GM19395 (cell line): ENCODE results near the gene RAB10.
"Not testable (repeated sequence)": the region's sequence is repeated elsewhere in the genome, so short reads cannot be mapped to it uniquely, and the experiment has no call there.

Experiments used
- ATAC-seq: cut with Tn5 transposase; IDR thresholded peaks from one replicate; pipeline ENCODE4 v1.9.1; 2021; ENCODE audit warnings: mild to moderate bottlenecking, moderate library complexity; ENCODE audit not compliant: unreplicated experiment

The RAB10 gene

DNA sequence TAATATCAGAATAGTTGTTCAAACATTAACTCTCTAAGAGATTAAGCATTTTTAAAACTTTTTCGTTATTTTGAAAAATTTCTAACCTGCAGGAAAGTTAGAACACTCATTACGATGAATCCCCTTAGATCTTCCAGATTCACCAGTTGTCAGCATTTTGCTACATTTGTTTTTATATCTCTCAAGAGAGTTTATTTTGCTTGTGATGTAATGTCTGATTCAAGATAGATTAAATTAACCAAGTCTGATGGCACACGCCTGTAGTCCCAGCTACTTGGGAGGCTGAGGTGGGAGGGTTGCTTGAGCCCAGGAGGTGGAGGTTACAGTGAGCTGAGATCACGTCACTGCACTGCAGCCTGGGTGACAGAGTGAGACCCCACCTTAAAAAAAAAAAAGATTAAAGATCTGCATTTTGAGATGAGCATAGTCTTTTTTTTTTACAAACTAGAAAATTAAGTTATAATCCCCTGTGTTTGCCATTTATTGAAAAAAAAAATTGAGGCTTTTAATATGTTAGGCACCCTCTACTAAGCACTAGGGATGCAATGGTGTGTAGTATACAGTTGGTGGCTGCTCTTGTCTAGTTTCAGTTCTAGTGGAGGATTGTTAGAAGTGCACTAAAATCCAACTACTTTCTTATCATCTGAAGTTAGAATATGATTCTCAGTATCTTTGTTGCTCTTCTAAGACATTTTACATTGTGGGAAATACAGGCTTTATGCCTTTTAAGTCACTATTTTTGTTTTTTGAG is 20.9 kb downstream of the RAB10 start:
- ATAC-seq, result no peak

DNA sequence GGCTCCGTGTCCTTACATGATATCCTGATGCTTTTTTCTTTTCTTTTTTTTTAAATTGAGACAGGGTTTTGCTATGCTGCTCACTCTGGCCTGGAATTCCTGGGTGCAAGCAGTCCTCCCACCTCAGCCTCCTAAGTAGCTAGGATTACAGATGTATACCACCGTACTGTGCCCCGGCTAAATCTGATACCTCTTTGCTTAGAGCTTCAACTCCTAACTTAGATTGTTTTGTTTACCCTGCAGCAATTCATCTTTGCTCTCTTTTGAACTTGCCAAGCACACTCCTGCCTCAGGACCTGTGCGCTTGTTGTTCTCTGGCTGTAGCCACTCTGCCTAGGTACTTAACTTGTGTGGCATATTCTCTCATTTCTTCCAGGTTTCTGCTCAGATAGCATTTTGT is 24.5 kb downstream of the RAB10 start:
- no peak for ATAC-seq

DNA sequence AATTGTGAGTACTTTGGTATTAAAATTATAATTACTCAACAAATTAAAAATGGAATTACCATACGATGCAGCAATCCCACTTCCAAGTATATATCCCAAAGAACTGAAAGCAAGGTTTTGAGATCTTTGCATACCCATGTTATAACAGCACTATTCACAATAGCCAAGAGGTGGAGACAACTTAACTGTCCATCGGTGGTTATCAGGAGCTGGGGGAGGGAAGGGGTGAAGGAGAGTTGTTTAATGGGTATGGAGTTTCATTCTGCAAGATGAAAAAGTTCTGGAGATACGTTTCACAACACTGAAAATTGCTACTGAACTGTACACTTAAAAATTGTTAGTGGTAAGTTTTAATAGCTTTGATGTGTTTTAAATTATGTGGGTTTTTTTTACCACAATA is 25.7 kb downstream of the RAB10 start:
- no peak for ATAC-seq

DNA sequence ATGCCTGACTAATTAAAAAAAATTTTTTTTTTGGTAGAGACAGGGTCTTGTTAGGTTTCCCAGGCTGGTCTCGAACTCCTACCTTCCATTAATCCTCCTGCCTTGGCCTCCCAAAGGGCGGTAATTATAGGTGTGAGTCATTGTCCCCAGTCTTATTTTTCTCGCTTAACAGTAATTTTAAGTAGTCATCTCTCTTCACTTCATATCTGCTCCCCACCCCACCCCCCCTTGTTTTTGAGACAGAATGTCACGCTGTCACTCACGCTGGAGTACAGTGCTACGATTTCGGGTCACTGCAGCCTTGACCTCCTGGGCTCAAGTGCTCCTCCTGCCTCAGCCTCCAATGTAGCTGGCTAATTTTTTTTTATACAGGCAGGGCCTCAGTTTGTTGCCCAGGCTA is 27.7 kb downstream of the RAB10 start:
- ATAC-seq, result no peak

DNA sequence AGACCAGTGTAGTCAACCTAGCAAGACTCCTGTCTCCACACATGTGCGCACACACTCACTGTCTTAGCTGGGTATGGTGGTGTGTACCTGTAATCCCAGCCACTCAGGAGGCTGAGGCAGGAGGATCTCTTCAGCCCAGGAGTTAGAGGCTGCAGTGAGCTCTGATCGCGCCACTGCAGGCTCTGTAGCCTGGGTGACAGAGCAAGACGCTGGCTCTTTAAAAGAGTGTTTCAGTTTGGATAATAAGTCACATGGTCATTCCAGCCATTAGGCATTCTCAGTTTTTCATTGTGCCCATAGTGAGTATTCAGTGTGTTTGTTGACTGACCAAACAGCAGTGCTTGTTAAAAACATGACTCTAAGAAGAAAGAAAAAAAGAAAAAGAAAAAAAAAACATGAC is 31.0 kb downstream of the RAB10 start:
- no peak for ATAC-seq

DNA sequence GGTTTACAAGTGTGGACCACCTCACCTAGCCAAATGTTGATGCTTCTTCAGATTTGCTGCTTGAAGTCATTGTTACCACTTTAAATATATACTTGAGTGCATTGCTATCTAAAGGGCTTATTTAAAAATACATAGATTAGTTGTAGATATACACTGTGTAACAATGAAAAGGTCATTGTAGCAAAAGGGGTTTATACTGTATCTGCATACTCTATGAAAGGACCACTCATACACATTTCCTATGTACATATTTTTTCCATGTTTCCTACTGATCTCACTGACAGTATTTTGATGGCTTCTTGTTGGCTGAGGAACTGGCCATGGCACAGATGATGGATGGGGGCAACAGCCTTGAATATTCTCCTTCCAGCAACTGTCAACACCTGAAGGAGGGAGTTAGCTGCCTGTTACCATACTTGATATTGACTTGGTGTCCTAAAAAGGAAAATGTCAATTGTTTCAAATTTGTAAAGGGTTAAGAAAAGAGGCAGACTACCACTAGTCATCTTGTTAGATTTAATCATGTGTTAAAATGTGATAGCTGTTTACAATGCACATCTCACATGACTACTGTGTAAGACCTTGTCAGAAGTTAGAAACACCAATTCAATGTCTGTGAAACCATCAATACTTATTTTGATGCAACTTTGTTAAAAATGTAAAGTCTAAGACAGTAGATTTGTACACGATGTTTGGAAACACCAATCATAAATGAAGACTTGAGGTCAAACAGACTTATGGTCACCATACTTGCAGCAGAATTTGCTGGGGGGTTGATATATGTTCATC is 33.5 kb downstream of the RAB10 start:
- ATAC-seq, result no peak

DNA sequence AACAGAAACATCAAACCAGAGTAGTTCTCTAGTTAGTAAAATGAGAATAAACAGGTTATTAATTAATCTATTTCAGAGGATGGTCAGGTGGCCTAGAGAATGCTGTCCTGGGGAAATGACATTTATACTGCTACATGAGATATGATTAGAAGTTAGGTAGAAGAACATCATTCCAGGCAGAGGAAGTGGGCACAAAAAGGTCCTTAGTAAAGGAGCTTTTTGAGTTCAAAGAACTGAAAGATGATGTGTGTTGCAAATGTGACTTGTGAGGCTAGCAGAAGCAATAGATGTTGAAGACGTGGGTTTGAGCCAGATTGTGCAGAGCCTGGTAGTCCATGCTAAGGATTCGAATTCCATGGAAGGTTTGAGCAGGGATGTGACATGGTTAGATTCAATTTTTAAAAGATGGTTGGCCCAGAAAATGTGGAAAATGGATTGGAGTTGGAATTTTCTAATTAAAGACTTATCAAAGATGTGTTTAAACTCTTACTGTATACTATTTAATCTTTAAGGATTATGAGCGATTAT is 34.2 kb downstream of the RAB10 start:
- ATAC-seq, result no peak

DNA sequence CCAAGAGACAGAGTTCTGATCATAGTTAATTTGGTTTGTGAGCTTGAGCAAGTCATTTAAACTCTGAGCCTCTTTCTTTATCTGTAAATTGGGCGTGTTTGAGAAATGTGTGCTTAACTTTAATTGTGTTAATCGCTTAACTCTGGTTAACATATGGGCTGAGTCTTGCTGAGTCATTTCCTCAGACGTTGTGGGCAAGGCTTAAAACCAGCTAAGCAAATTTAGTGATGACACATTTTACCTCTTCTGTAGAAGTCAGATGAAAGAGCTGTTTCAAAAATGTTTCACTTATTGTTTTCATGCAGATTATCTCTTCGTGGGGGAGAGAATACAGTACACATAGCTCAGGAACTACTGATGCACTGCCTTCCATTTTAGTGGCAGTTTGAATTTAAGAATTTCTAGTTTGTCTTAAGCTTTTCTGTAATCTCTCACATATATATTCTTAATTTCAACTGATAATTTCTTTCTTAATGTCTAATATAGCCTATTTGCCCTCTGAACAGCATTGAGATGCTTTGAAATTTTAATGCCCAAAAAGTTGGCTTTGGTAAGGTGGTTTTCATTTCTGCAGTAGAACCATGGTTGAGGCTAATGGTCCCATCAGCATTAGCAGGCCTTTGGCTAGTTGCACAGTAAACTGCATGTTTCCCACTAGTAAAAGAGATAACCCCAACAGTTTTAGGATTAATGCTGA is 34.9 kb downstream of the RAB10 start:
- peak; percentile 84 for ATAC-seq

DNA sequence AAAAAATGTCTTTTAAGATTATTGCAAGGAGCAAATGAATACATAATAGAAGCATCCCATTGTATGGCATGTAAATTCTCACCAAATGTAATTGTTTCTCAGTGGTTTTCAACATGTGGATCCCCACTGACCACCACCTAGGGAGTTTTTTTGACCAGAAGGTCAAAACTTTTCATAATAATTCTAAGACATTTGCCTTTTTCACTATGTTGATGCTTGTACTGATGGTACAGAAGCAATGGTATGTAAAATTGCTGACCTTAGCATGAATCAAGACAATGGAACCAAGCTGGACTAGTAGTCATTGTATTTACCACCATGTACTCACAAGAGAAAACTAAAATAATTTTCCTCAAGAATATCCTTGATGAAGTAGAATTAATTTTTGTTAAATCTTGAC is 36.8 kb downstream of the RAB10 start:
- no peak for ATAC-seq

DNA sequence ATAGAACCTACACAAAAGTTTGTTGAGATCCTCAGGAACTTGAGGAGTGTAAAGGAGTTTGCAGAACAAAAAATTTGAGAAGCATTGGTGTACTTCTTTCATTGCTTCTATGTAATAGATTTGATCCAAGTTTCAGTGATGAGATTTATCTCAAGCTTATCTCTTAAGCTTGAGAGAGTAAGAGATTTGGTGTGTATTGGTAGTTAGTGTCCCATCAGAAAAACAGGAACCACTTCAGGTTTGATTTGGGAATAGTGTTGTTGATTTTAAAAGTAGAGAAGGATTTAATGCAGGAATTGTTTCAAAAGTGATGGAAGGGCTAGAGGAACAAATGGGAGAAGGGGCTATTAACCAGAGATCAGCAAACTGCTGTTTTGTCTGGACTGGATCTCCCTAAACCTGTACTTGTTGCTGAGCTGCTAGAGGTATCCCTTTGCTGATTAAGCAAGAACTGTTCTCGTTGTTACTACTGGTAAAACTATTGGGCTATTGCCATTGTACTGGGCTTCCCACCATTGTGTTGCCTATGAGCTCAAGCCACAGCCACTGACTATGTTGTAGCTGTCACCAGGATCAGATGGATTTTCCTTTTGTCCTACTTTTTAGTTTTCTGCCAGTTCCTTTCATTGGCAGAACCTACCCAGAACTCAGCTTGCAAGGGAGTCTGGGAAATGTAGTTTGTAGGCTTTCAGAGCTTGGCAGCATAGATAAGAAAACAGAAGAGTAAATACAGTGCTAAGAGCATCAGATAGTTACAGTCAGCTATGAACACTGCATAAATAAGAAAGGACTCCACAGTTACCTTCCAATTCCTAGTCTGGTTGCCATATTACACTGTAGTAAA is 39.3 kb downstream of the RAB10 start:
- ATAC-seq, result no peak

DNA sequence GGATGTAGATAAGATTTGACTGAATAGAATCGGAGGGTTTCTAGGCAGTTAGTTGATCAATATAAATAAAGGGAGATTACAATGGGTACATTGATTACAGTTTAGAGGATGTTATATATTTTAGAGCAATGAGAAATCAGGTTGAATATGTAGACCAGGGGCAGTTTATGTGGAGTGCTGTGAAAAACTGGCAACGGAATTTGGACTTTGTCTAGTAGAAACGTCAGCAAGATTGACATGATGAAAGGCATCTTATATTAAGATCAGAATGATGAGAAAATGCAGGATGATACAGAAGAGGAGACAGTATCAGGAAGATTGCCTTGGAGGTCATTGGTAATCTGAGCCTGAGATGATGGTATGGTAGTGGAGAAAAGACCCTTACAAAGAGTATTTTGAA is 39.9 kb downstream of the RAB10 start:
- no peak for ATAC-seq

DNA sequence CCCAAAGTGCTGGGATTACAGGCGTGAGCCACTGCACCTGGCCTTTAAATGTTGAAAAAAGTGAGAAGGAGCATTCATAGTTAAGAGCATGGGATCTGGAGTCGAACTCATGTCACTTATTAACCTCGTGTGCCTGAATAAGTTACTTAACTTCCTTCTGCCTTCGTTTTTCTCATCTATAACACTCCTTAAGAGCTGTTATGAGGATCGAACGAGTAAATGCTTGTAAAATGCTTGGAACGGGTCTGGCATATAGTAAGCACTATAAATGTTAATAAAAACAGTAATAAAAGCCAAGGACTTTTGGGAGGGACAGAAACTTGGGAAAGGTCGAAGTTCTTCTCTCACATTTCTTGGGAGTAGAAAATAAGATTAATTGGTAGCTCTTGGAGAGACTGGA is 40.8 kb downstream of the RAB10 start:
- ATAC-seq, result no peak

DNA sequence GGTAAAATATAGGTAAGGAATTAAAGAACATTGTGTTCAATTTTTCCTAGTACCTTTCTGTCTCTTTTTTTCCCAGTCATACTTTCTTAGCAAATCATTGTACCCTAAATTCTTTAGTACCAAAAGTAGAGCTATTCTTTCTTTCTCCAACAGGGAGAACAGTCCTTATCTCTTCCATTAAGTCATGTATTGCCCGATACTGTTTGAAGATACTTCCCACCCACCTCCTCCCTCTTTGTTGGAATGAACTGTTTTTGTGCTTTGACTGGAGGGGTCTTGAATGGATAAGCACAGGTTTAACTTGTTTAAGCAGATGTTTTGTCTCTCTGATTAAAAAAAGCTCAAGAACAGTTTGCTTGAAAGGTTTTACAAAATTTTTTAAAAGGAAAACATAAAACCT is 41.3 kb downstream of the RAB10 start:
- ATAC-seq, result no peak

DNA sequence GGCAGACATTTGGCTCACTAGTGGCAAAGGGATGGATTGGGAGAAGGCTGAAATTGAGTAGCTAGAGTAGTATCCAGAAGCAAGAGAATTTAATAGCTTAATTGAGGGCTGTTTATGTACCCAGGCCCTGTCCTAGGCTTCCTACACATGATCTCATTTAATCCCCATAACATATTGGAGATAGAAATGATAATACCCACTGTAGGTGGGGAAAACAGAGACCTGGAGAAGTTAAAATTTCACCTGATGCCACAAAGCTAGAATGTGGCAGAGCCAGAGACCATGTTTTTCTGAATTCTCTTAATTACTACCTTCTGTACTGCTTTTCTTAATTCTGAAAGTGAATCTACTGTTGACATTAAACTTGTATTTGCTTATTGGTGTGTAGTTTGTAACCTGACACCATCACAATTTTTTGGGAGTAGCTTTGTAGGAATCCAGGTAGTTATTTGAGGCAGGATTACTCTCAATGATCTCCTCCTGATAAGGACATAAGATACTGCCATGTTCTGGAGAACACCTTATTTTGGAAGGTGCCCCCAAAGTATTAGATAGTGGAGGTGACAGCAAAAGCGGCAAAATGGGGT is 42.2 kb downstream of the RAB10 start:
- ATAC-seq, result no peak

DNA sequence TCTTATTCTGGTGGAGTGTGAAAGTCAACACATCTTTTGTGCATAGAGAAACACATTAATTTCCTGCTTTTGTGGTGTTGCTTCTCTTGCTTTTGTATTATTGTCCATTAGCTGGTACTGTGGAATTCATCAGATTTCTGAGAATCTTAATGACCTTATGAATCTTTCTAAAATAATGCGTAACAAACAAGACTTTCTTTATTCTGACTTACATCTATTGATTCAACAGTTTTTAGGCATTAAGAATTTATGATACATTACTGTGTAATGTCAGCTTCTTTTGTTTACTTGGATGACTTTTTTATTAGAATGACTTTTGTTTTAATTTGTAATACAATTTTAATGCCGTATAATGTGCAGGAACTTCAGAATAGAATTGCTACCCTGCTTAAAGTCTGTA is 43.4 kb downstream of the RAB10 start:
- no peak for ATAC-seq

DNA sequence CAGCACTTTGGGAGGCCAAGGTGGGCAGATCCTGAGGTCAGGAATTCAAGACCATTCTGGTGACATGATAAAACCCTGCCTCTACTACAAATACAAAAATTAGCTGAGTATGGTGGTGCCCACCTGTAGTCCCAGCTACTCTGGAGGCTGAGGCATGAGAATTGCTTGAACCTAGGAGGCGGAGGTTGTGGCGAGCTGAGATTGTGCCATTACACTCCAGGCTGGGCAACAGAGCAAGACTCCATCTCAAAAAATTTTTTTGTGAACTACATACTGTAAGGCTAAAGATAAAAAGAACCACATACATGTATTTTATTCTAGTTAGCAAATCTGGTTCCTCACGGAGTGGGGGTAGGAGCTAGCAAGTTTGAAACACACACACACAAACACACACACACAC is 45.1 kb downstream of the RAB10 start:
- no peak for ATAC-seq

DNA sequence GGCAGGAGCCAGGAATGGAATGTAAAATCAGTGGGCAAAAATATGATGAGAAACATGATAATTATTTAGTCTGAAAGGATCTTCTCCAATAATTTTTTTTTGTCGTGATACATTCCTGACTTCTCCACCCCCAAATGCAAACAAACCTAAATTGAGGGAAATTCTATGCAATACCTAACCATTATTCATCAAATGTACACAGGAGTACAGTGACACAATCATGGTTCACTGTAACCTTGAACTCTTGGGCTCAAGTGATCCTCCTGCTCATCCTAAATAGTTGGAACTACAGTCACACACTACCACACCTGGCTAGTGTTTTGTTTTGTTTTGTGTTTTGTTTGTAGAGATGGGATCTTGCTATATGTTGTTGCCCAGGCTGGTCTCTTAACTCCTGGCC is 46.5 kb downstream of the RAB10 start:
- ATAC-seq, result no peak

DNA sequence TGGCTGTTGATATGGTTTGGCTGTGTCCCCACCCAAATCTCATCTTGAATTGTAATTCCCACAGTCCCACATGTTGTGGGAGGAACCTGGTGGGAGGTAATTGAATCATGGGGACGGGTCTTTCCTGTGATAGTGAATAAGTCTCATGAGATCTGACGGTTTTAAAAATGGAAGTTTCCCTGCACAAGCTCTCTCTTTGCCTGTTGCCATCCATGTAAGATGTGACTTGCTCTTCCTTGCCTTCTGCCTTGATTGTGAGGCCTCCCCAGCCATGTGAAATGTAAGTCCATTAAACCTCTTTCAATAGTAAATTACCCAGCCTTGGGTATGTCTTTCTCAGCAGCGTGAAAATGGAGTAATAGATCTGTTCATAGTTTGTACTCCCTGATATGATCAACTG is 47.0 kb downstream of the RAB10 start:
- ATAC-seq, result not testable (repeated sequence)

DNA sequence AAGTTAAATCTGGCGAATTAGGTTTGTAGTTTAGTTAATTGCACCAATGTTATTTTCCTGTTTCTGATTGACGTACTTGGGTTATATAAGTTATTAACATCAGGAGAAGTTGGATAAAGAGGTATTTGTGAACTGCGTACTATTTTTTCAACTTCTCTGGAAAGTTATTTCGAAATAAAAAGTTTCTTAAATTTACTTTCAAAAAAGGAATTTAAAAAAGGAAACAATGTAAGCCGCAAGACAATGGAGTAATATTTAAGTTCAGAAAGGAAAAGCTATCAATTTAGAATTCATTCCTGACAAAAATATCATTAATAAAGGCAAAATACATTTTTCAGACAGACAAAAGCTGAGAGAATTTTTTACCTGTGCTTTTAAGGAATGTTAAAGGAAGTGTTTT is 47.7 kb downstream of the RAB10 start:
- ATAC-seq, result no peak

DNA sequence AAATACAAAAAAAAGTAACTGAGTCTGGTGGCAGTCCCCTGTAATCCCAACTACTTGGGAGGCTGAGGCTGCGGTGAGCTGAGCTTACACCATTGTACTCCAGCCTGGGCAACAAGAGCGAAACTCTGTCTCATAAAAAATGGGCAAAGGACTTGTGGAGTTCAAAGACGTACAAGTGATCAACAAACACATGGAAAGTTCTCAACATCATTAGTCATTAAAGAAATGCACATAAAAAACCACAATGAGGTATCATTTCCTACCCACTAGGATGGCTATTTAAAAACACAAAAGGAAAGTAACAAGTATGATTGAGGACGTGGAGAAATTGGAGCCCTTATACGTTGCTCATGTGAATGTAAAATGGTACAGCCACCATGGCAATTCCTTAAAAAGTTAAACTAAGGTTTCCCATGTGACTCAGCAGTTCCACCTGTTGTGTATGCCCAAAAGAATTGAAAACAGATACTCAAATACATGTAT is 52.3 kb downstream of the RAB10 start:
- ATAC-seq, result no peak
